GM21423 (cell line): ENCODE data around the gene PLA2G4A.
A peak's percentile ranks its signal among the peaks of the same experiment; 100 is the strongest.

Source experiments
- ATAC-seq: cut with Tn5 transposase; IDR thresholded peaks from one replicate; pipeline ENCODE4 v1.9.1; 2021; ENCODE audit warnings: mild to moderate bottlenecking, moderate library complexity; ENCODE audit not compliant: unreplicated experiment

Gene PLA2G4A

GRCh38 chr1:186831168-186831567, 2.4 kb downstream of the PLA2G4A start:
- no peak for ATAC-seq

- no peak for ATAC-seq
Measured at GRCh38 chr1:186834399-186834958, 5.7 kb downstream of the PLA2G4A start.

DNA sequence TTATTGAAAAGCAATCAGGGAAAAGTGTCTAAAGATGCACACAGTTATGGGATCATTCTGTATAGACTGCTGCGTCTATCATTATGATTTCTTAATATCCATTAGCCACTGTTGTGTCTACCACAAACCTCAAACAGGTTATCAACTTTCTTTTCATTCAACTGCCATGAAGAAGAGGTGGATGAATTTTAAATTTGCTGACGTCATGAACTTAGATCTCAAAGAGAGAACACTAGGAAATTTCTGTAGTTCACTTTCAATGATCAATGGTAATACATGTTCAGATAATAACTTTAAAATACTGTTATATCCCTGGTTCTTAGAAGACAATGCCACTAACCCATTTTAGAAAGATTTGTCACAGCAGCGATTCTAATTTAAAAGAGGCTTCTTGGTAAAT, 6.7 kb downstream of the PLA2G4A start:
- ATAC-seq, result no peak

GRCh38 chr1:186837806-186838205, 9.1 kb downstream of the PLA2G4A start:
- ATAC-seq, result no peak

DNA sequence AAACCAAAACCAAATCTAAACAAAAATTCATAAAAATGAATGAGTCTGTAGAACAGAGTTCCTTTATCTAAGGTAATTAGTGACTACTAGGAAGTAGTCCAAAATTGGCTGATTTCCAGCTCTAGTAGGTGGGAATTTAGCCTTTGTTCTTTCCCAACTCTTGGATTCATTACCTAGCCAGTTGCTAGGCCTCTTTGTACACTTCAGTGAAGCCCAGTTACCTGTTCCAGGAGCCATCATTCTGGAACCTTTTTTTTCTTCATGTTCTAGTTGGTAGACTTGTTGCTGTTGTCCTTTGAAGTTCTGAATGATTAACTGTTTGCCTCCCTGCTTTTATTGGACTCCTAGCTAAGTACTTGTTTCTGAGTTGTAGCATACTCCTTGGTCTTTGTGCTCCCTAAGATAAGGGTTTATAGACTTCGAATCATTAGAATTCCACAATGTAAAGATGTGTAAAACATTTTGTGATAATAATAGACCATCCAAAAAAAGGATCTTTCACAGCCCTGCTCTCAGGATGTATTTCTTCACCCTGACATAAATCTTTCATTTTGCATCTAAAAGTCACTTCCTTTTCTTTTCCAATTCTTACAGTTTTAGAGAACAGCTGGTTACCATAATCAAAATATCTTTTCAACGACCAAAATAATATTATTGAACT, 9.8 kb downstream of the PLA2G4A start:
- ATAC-seq, result no peak

DNA sequence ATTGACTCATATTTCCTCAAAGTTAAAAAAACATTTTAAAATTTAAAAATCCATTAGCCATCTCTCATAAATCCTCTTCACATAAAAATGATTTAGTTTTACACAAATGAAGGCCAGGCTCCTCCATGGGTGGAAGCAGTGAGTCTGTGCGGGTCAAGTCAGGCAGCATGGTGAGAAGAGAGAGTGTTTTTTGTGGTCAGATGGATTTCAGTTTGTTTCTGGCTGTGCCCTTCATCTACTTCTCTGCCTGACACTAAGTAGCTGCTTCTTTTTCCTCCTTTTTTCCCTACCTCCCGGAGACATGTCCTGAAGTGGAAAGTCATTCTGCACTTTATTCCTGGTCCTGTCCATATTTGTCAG, 10.3 kb downstream of the PLA2G4A start:
- ATAC-seq, result no peak

GRCh38 chr1:186841599-186841998, 12.8 kb downstream of the PLA2G4A start:
- ATAC-seq, result no peak

- ATAC-seq, result no peak
Measured at GRCh38 chr1:186842547-186842946, 13.8 kb downstream of the PLA2G4A start.

GRCh38 chr1:186843226-186843625, 14.5 kb downstream of the PLA2G4A start:
- ATAC-seq, result no peak

DNA sequence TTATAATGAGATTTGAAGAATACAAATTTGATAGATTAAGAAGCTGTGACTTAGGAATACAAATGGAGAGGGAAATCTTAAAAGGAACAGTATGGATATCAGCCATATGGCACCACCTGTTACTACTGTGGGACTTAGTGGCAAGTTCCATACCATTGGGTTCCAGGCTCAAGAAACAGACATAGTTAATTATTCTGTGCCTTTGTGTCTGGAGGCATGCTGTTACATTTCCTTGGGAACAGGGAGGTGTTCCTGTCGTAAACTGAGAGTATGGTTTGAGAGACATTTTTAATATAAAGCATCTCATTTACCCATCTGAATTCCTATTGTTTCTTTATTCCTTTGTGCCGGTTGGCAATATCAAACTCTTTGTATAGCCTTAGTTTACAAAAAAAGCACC, 15.2 kb downstream of the PLA2G4A start:
- ATAC-seq, result no peak

- ATAC-seq, result no peak
Measured at GRCh38 chr1:186845576-186846210, 16.9 kb downstream of the PLA2G4A start.

DNA sequence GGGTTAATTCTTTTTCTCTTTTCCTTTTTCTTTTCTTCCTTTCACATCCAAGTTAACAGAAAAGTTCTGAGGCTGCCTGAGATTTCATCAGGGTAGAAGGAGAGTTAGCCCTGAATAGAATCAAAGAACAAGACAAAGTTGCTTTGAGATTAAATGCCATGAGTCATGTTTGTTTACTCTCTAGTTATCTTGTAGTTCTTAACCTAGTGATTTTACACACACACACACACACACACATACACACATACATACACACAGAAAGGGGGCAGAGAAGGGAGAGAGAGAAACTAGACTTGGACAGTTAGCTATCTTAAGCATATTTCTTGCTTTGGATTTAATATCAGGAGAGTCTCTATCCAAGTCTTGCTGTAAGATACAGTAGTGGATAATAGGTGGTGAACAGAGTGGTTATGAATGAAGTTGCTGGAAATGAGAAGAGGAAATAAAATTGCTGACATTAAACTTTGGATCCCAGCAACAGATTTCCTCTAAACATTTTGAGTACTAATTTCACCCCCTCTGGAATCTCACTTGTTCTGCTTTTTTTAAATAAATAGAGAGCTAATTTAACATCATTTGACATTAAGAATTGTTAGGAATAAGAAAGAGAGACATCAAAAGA, 19.9 kb downstream of the PLA2G4A start:
- ATAC-seq, result no peak

GRCh38 chr1:186849271-186849671, 20.5 kb downstream of the PLA2G4A start:
- peak; percentile 98 for ATAC-seq

GRCh38 chr1:186849826-186850225, 21.1 kb downstream of the PLA2G4A start:
- peak; percentile 49 for ATAC-seq

DNA sequence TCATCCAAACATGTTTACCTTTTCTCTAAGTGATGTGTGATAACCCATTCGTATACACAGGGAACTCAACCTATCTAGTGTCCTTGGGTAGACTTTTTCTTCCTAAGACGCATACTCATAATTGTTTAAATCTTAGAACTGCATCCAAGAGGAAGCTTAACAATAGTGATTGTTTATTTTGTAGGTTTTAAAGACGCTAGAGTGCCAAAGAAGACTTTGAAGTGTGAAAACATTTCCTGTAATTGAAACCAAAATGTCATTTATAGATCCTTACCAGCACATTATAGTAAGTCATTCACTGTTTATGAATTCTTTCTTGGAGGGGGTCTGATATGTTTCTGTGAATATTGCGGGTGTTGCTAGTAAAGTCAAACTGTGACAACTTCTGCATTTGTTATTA, 25.4 kb downstream of the PLA2G4A start:
- ATAC-seq, result no peak

DNA sequence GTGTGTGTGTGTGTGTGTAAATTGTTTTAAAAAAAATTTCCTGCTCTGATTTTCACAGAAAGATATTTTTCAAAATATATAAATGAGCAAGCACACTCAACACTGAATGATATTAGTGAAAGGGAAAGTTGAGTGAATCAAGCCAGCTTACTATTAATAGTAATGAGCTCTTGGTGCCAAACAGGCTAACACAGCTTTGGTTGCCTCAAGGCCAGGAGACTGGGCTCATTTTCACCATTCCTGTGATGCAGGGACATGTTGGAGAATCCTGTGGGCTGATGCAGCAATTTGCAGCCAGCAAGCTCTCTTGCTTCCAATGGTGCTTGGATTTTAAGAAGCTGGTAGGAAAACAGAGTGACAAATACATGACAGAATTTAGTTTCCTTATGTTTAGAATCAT, 30.2 kb downstream of the PLA2G4A start:
- no peak for ATAC-seq

DNA sequence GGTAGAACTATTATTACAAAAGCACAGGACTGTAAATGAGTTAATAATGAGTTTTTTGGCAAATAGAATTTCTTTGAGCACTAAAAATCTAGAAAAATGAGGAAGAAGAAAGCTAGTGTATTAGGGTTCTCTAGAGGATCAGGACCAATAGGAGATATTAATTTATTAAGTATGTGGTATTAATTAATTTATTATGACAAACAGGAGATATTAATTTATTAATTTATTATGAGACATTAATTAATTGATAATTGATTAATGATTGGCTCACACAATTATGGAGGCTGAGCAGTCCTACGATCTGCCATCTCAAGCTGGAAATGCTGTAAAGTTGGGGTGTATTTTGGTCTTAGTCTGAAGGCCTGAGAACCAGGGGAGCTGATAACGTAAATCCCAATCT, 31.2 kb downstream of the PLA2G4A start:
- no peak for ATAC-seq

GRCh38 chr1:186864296-186864695, 35.5 kb downstream of the PLA2G4A start:
- no peak for ATAC-seq

DNA sequence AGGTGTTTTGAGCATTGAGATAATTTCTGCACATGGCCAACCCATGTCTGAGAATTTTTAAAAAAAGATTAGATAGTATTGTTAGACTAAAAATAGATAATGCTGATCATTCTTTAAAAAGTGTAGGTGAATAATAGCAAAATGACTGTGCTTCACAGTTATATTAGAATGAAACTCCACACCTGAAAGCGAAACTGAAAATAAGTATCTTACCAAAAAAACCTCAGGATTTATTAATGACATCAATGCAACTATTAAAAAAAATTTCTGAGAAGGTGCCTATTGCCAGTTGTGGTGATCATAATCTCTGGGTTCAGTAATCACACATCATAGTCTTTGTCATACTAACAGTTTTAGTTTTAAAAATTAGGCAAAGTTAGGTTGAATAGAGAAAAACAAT, 36.5 kb downstream of the PLA2G4A start:
- ATAC-seq, result peak; percentile 88

- ATAC-seq, result no peak
Measured at GRCh38 chr1:186865857-186866256, 37.1 kb downstream of the PLA2G4A start.

DNA sequence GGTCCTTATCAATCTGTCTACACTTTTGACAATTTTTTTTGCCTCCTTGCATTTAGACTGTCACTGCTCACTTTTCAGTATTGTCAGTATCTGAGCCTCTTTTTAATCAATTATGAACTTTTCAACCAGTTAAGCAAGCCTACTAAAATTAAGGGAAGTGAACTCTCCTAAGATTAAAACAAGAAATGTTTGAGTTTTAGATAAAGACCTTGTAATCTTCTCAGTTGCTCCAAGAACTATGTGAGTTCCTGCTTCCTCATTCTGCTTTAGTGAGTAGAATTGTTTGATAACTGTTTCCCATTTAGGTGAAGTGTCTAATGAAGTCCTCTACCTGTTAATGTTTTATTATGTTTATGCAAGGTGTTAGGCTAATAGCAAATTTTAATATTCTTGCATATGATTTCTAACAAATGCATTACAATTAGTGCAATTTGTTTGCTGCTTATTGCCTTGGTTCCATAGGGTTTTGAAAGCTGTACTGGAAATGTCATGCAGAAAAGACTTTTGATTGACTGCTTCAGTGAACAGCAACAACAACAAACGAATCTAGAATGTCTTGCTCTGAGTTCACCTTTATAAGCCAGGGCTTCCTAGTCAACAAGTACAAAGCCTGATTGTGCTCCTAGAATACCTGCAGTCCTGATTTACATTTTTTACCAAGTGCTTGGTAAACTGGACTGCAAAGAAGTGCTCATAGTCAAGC, 40.9 kb downstream of the PLA2G4A start:
- ATAC-seq, result no peak

DNA sequence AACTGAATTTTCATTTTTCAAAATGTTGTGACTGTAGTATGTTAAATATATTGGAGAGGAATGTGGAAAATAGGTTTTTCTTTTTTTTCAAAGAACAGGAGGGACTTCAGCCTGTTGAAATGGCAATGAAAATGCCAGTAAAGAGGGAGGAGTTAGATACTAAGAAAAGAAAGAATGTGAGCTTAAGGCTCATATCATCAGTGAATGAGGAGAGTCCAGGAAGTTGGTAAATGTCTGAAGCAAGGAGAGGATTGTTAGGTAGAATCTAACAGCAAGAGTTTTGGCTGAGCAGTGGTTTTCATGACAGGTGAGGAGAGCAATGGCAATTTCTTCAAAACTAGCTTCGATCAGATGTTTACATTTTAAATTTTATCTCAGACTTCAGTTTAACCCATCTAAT, 43.0 kb downstream of the PLA2G4A start:
- ATAC-seq, result no peak
